Neural progenitor cell (in vitro differentiated cells): ENCODE results near the gene PGPEP1.

ENCODE experiments used
- CTCF ChIP-seq: fragments of 200-600 bp; sonication (generic); IDR thresholded peaks from 2 replicates; pipeline ENCODE4 v1.5.1; 2017; ENCODE audit warnings: antibody characterized with exemption, mild to moderate bottlenecking
- EZH2 ChIP-seq: fragments of 200-600 bp; sonication (generic); IDR thresholded peaks from 2 replicates; pipeline ENCODE4 v1.6.1; 2017; ENCODE audit warnings: antibody characterized with exemption, mild to moderate bottlenecking, moderate library complexity

GRCh38 chr19:18392926-18393325 is 52.5 kb downstream of the PGPEP1 start:
- TF ChIP-seq CTCF (no peak), EZH2 (no peak)
